Endothelial cell of umbilical vein (primary cell): ENCODE measurements around the gene CCNY.

Source experiments
- CTCF ChIP-seq, 2 donors: IDR thresholded peaks; 1 replicate in 1 of 2; 2 replicates in 1 of 2; pipeline ENCODE4 v1.5.1; 2011; ENCODE audit warnings: low read length in 2 of 2, mild to moderate bottlenecking in 2 of 2, moderate library complexity in 2 of 2, control low read depth in 1 of 2, inconsistent platforms in 1 of 2, low read depth in 1 of 2; ENCODE audit not compliant: insufficient read depth in 1 of 2; ENCODE audit errors: extremely low read depth in 1 of 2
- EZH2 ChIP-seq: IDR thresholded peaks from 2 replicates; pipeline ENCODE4 v1.6.1; 2012; ENCODE audit warnings: borderline replicate concordance, low read depth, mild to moderate bottlenecking, moderate library complexity, low read length, inconsistent platforms; ENCODE audit not compliant: severe bottlenecking
- FOS ChIP-seq: IDR thresholded peaks from 2 replicates; pipeline ENCODE4 v1.6.1; 2011; ENCODE audit warnings: mild to moderate bottlenecking, low read length, moderate library complexity, borderline replicate concordance; ENCODE audit not compliant: insufficient read depth
- JUN ChIP-seq: IDR thresholded peaks from 2 replicates; pipeline ENCODE4 v1.6.1; 2011; ENCODE audit warnings: borderline replicate concordance, low read depth; ENCODE audit not compliant: insufficient read length, insufficient read depth
- MAX ChIP-seq: IDR thresholded peaks from 2 replicates; pipeline ENCODE4 v1.6.1; 2011; ENCODE audit not compliant: insufficient read depth, insufficient read length
- MYC ChIP-seq: IDR thresholded peaks from one replicate; pipeline ENCODE4 v1.6.1; 2011; ENCODE audit warnings: mild to moderate bottlenecking, low read depth, low read length
- POLR2A ChIP-seq: IDR thresholded peaks from 2 replicates; pipeline ENCODE4 v1.6.1; 2012; ENCODE audit warnings: low read depth, mild to moderate bottlenecking, control low read depth, low read length
- POLR2AphosphoS5 ChIP-seq: IDR thresholded peaks from 2 replicates; pipeline ENCODE4 v1.6.1; 2012; ENCODE audit warnings: low read depth, mild to moderate bottlenecking, control low read depth, low read length, moderate library complexity; ENCODE audit not compliant: insufficient read depth

- TF ChIP-seq EZH2 (no peak), CTCF (IDR thresholded peaks at IDR 0.05; ENCODE audit: extremely low read depth in 1 of 2, insufficient read depth in 1 of 2, low read depth in 1 of 2, low read length in 2 of 2) (no peak), POLR2AphosphoS5 (no peak), JUN (no peak), MAX (no peak), POLR2A (no peak), MYC (no peak), FOS (no peak)
These were observed 60.5 kb downstream of the CCNY start for GRCh38 chr10:35396560-35397434.
